H1 (cell line): ENCODE data around the gene DCAF8.

Experiments used
- CEBPB ChIP-seq: IDR thresholded peaks from 2 replicates; pipeline ENCODE4 v1.6.1; 2012; ENCODE audit warnings: low read depth, low read length
- CREB1 ChIP-seq: IDR thresholded peaks from 2 replicates; pipeline ENCODE4 v1.6.1; 2012; ENCODE audit warnings: inconsistent platforms
- CTCF ChIP-seq, 3 experiments: IDR thresholded peaks; 1 replicate in 2 of 3; 2 replicates in 1 of 3; pipeline versions ENCODE4 v1.5.1 to v1.6.1; 2011; ENCODE audit warnings: low read length in 3 of 3, mild to moderate bottlenecking in 3 of 3, inconsistent platforms in 2 of 3, low read depth in 1 of 3, moderate library complexity in 1 of 3; ENCODE audit not compliant: insufficient read depth in 1 of 3; ENCODE audit errors: control extremely low read depth in 1 of 3
- POLR2A ChIP-seq, 2 experiments: IDR thresholded peaks; 1 replicate in 1 of 2; 2 replicates in 1 of 2; pipeline ENCODE4 v1.6.1; 2011; ENCODE audit warnings: low read depth in 2 of 2, low read length in 2 of 2, mild to moderate bottlenecking in 2 of 2; ENCODE audit errors: control extremely low read depth in 1 of 2
- SP1 ChIP-seq: IDR thresholded peaks from 2 replicates; pipeline ENCODE4 v1.6.1; 2011; ENCODE audit warnings: low read depth, low read length
- YY1 ChIP-seq: IDR thresholded peaks from 2 replicates; pipeline ENCODE4 v1.6.1; 2011; ENCODE audit warnings: low read depth, mild to moderate bottlenecking, low read length

- TF ChIP-seq CTCF (IDR thresholded peaks at IDR 0.05; ENCODE audit: control extremely low read depth in 1 of 3, insufficient read depth in 1 of 3, low read depth in 1 of 3, low read length in 3 of 3) (no peak), CREB1 (no peak), SP1 (no peak), YY1 (no peak), CEBPB (no peak), POLR2A (IDR thresholded peaks at IDR 0.05; ENCODE audit: control extremely low read depth in 1 of 2, low read depth in 2 of 2, low read length in 2 of 2) (no peak)
Observed at GRCh38 chr1:160255781-160256300, 6.5 kb downstream of the DCAF8 start.
